GM18907 (cell line): ENCODE results near the gene PEBP1.

ENCODE experiments used
- ATAC-seq: cut with Tn5 transposase; IDR thresholded peaks from one replicate; pipeline ENCODE4 v1.9.1; 2021; ENCODE audit warnings: mild to moderate bottlenecking, moderate library complexity; ENCODE audit not compliant: unreplicated experiment

The PEBP1 gene

DNA sequence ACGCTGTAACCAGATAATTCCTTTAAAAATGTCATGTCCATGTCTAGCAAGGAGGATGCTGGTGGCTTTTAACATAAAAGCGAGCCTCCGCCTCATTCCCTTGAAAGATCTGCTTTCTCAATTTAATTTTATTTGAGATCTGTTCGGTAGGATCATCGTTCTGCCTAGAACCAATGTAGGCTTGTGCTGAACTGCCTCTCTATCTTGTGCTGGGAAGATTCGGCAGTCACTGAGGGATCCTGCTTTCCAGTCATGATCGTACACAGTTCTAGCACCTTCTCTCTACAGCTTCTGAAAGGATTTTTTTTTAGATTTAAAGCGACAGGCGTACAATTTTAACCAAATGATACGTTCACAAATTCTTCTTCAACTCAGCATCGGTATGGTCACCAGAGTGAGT, 54.3 kb downstream of the PEBP1 start:
- ATAC-seq, result no peak

DNA sequence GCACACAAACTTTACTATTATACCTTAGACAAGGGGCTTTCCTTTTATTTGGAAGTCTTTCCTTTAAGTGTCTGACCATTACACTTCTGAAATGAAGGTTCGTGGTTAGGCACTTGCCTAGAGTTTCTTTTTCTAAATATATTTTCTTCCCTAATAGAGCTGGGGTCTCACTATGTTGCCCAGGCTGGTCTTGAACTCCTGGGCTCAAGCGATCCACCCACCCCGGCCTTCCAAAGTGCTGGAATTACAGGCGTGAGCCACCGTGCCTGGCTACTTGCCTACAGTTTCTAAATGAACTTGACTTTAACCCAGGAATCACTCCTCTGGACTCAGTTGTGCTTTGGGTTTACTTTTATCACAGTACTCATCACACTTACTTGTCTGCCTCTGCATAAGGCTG, 57.6 kb downstream of the PEBP1 start:
- no peak for ATAC-seq

DNA sequence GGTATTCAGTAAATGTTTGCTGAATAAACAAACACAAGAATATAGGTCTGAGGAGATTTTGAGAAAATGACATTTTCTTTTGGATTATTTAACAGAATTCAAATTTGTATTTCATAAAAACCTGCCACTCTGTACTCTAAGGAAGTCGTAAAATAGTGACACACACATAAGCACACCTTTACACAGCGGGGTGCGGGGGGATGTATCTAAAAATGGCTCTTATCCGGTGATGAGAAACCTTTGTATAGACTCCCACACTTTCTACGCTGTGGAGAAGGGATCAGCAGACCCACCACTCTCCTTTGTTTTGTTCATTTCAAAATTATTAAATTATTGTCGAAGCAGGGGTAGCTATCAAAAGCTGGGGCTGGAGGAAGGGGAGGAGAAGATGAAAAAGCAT, 58.0 kb downstream of the PEBP1 start:
- ATAC-seq, result no peak
